GM23338 (cell line): ENCODE measurements around the gene NEU4.
"Not testable (repeated sequence)": the region's sequence is repeated elsewhere in the genome, so short reads cannot be mapped to it uniquely, and the experiment has no call there.

Experiments used
- CREB1 ChIP-seq: fragments of 250-450 bp; sonication (Bioruptor Pico); IDR thresholded peaks from 2 replicates; pipeline ENCODE4 v1.5.0; 2020; ENCODE audit warnings: low read depth, mild to moderate bottlenecking, moderate library complexity
- ETS1 ChIP-seq: IDR thresholded peaks from 2 replicates; pipeline ENCODE4 v1.6.1; 2016; ENCODE audit warnings: antibody characterized with exemption
- EZH2 ChIP-seq: fragments of 200-600 bp; sonication (generic); IDR thresholded peaks from one replicate; pipeline ENCODE4 v1.8.0; 2017; ENCODE audit warnings: antibody characterized with exemption, mild to moderate bottlenecking, low read depth; ENCODE audit not compliant: unreplicated experiment
- EZH2phosphoT487 ChIP-seq: fragments of 200-600 bp; sonication (generic); IDR thresholded peaks from one replicate; pipeline ENCODE4 v1.8.1; 2018; ENCODE audit warnings: antibody characterized with exemption; ENCODE audit not compliant: unreplicated experiment
- JUNB ChIP-seq: IDR thresholded peaks from one replicate; pipeline ENCODE4 v1.6.1; 2016; ENCODE audit warnings: antibody characterized with exemption; ENCODE audit not compliant: unreplicated experiment
- NANOG ChIP-seq: IDR thresholded peaks from 2 replicates; pipeline ENCODE4 v1.6.1; 2016; ENCODE audit warnings: antibody characterized with exemption, borderline replicate concordance
- POLR2AphosphoS5 ChIP-seq: IDR thresholded peaks from 2 replicates; pipeline ENCODE4 v1.6.1; 2016; ENCODE audit warnings: antibody characterized with exemption, low read depth
- STAT1 ChIP-seq: IDR thresholded peaks from one replicate; pipeline ENCODE4 v1.6.1; 2016; ENCODE audit warnings: antibody characterized with exemption; ENCODE audit not compliant: unreplicated experiment
- ZNF114 ChIP-seq: fragments of 250-450 bp; sonication (Bioruptor Pico); IDR thresholded peaks from 2 replicates; pipeline ENCODE4 v1.5.0; 2020; ENCODE audit warnings: mild to moderate bottlenecking, moderate library complexity
- ZNF331 ChIP-seq: fragments of 250-450 bp; sonication (Bioruptor Pico); IDR thresholded peaks from 2 replicates; pipeline ENCODE4 v1.5.0; 2020; ENCODE audit warnings: low read depth, mild to moderate bottlenecking, moderate library complexity
- TF ChIP-seq, protein P1 (sequence below): IDR thresholded peaks from one replicate; pipeline ENCODE4 v1.6.1; 2018; ENCODE audit warnings: antibody characterized with exemption; ENCODE audit not compliant: unreplicated experiment
- TF ChIP-seq, protein P2 (sequence below), 2 experiments: fragments of 200-600 bp in 1 of 2; sonication (generic) in 1 of 2; conservative IDR thresholded peaks; 2 replicates each; pipeline versions ENCODE4 v1.5.1 to v1.6.1; 2016 to 2017; ENCODE audit warnings: antibody characterized with exemption in 2 of 2, low read depth in 2 of 2, mild to moderate bottlenecking in 2 of 2, moderate library complexity in 1 of 2

GRCh38 chr2:241819947-241820624 lies 11.1 kb downstream of the NEU4 start:
- not testable (repeated sequence) for TF ChIP-seq EZH2; ZNF331 (CRISPR knock-in tag); POLR2AphosphoS5; CREB1 (CRISPR knock-in tag); ETS1; EZH2phosphoT487; STAT1; ZNF114 (CRISPR knock-in tag); NANOG; JUNB
- TF ChIP-seq, protein P1, sequence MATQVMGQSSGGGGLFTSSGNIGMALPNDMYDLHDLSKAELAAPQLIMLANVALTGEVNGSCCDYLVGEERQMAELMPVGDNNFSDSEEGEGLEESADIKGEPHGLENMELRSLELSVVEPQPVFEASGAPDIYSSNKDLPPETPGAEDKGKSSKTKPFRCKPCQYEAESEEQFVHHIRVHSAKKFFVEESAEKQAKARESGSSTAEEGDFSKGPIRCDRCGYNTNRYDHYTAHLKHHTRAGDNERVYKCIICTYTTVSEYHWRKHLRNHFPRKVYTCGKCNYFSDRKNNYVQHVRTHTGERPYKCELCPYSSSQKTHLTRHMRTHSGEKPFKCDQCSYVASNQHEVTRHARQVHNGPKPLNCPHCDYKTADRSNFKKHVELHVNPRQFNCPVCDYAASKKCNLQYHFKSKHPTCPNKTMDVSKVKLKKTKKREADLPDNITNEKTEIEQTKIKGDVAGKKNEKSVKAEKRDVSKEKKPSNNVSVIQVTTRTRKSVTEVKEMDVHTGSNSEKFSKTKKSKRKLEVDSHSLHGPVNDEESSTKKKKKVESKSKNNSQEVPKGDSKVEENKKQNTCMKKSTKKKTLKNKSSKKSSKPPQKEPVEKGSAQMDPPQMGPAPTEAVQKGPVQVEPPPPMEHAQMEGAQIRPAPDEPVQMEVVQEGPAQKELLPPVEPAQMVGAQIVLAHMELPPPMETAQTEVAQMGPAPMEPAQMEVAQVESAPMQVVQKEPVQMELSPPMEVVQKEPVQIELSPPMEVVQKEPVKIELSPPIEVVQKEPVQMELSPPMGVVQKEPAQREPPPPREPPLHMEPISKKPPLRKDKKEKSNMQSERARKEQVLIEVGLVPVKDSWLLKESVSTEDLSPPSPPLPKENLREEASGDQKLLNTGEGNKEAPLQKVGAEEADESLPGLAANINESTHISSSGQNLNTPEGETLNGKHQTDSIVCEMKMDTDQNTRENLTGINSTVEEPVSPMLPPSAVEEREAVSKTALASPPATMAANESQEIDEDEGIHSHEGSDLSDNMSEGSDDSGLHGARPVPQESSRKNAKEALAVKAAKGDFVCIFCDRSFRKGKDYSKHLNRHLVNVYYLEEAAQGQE: not testable (repeated sequence)
- TF ChIP-seq, protein P2, sequence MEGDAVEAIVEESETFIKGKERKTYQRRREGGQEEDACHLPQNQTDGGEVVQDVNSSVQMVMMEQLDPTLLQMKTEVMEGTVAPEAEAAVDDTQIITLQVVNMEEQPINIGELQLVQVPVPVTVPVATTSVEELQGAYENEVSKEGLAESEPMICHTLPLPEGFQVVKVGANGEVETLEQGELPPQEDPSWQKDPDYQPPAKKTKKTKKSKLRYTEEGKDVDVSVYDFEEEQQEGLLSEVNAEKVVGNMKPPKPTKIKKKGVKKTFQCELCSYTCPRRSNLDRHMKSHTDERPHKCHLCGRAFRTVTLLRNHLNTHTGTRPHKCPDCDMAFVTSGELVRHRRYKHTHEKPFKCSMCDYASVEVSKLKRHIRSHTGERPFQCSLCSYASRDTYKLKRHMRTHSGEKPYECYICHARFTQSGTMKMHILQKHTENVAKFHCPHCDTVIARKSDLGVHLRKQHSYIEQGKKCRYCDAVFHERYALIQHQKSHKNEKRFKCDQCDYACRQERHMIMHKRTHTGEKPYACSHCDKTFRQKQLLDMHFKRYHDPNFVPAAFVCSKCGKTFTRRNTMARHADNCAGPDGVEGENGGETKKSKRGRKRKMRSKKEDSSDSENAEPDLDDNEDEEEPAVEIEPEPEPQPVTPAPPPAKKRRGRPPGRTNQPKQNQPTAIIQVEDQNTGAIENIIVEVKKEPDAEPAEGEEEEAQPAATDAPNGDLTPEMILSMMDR (conservative IDR thresholded peaks at IDR 0.05; ENCODE audit: low read depth in 2 of 2): not testable (repeated sequence)
